MM.1S (cell line): ENCODE measurements around the gene PIP4K2A.

ENCODE experiments used
- DNase-seq: peaks from one replicate; pipeline ENCODE4 v3.0.0-alpha.2; 2015
- H2AFZ ChIP-seq: fragments of 300-600 bp; sonication (generic); 2 replicates; pipeline ENCODE4 v1.6.0; 2016; ENCODE audit warnings: antibody characterized with exemption, low read length
- H3F3A ChIP-seq: fragments of 300-600 bp; sonication (generic); 2 replicates; pipeline ENCODE4 v1.6.1; 2016; ENCODE audit warnings: mild to moderate bottlenecking, antibody characterized with exemption, low read length, moderate library complexity, mixed read lengths; ENCODE audit not compliant: insufficient read depth
- H3K27ac ChIP-seq: fragments of 300-600 bp; sonication (generic); 2 replicates; pipeline ENCODE4 v1.5.1; 2016; ENCODE audit warnings: mild to moderate bottlenecking, low read length
- H3K27me3 ChIP-seq: fragments of 300-600 bp; sonication (generic); replicated peaks from 2 replicates; pipeline ENCODE4 v1.6.0; 2016; ENCODE audit warnings: low read length; ENCODE audit not compliant: insufficient read depth
- H3K36me3 ChIP-seq: fragments of 300-600 bp; sonication (generic); replicated peaks from 2 replicates; pipeline ENCODE4 v1.6.1; 2016; ENCODE audit warnings: mild to moderate bottlenecking, low read length, mixed read lengths; ENCODE audit not compliant: insufficient read depth
- H3K4me1 ChIP-seq: fragments of 300-600 bp; sonication (generic); 2 replicates; pipeline ENCODE4 v1.6.1; 2016; ENCODE audit warnings: low read length, mixed read lengths
- H3K4me2 ChIP-seq: fragments of 300-600 bp; sonication (generic); 2 replicates; pipeline ENCODE4 v1.6.0; 2016; ENCODE audit warnings: low read depth, low read length
- H3K4me3 ChIP-seq: fragments of 300-600 bp; sonication (generic); 2 replicates; pipeline ENCODE4 v1.5.1; 2016; ENCODE audit warnings: low read length, mixed read lengths
- H3K79me2 ChIP-seq: fragments of 300-600 bp; sonication (generic); 2 replicates; pipeline ENCODE4 v1.6.1; 2016; ENCODE audit warnings: mixed run types, low read length, mixed read lengths
- H3K9ac ChIP-seq: fragments of 300-600 bp; sonication (generic); 2 replicates; pipeline ENCODE4 v1.6.1; 2016; ENCODE audit warnings: low read length, mixed read lengths
- H3K9me2 ChIP-seq: fragments of 300-600 bp; sonication (generic); replicated peaks from 2 replicates; pipeline ENCODE4 v1.6.1; 2016; ENCODE audit warnings: mild to moderate bottlenecking, low read length, mixed read lengths; ENCODE audit not compliant: insufficient read depth
- H3K9me3 ChIP-seq: fragments of 300-600 bp; sonication (generic); replicated peaks from 2 replicates; pipeline ENCODE4 v1.6.1; 2016; ENCODE audit warnings: mild to moderate bottlenecking, low read length, mixed read lengths; ENCODE audit not compliant: insufficient read depth
- H4K20me1 ChIP-seq: fragments of 300-600 bp; sonication (generic); 2 replicates; pipeline ENCODE4 v1.6.1; 2016; ENCODE audit warnings: mild to moderate bottlenecking, low read length, moderate library complexity, mixed read lengths; ENCODE audit not compliant: insufficient read depth
- EZH2 ChIP-seq: fragments of 300-600 bp; sonication (generic); optimal IDR thresholded peaks from 2 replicates; pipeline ENCODE3; 2017; ENCODE audit warnings: low read depth, mild to moderate bottlenecking, antibody characterized with exemption, low read length, mixed read lengths
- EZH2phosphoT487 ChIP-seq: fragments of 300-600 bp; sonication (generic); IDR thresholded peaks from 2 replicates; pipeline ENCODE4 v1.6.1; 2018; ENCODE audit warnings: antibody characterized with exemption, low read length
- TF ChIP-seq, protein P1 (sequence below): fragments of 300-600 bp; sonication (generic); IDR thresholded peaks from 2 replicates; pipeline ENCODE4 v1.5.1; 2016; ENCODE audit warnings: antibody characterized with exemption, low read length, mixed read lengths

PIP4K2A gene

GRCh38 chr10:22554461-22555182 is 159.8 kb downstream of the PIP4K2A start:
- no peaks in the 10 kb centered on the region for H3K27me3 ChIP-seq
- no peak for DNase-seq
- no peaks in the 10 kb centered on the region for H3F3A ChIP-seq
- no peaks in the 10 kb centered on the region for H3K9me3 ChIP-seq
- no peaks in the 10 kb centered on the region for H3K4me1 ChIP-seq
- no peak overlapping the region for H3K27ac ChIP-seq
- H4K20me1 ChIP-seq = no peaks in the 10 kb centered on the region
- H2AFZ ChIP-seq = no peak overlapping the region
- H3K4me3 ChIP-seq = no peak overlapping the region
- no peak overlapping the region for H3K4me2 ChIP-seq
- H3K79me2 ChIP-seq = no peaks in the 10 kb centered on the region
- no peaks in the 10 kb centered on the region; the same call in 1 of the 2 replicates for H3K36me3 ChIP-seq
- H3K9ac ChIP-seq = no peak overlapping the region
- no peaks in the 10 kb centered on the region for H3K9me2 ChIP-seq
- TF ChIP-seq, protein P1, sequence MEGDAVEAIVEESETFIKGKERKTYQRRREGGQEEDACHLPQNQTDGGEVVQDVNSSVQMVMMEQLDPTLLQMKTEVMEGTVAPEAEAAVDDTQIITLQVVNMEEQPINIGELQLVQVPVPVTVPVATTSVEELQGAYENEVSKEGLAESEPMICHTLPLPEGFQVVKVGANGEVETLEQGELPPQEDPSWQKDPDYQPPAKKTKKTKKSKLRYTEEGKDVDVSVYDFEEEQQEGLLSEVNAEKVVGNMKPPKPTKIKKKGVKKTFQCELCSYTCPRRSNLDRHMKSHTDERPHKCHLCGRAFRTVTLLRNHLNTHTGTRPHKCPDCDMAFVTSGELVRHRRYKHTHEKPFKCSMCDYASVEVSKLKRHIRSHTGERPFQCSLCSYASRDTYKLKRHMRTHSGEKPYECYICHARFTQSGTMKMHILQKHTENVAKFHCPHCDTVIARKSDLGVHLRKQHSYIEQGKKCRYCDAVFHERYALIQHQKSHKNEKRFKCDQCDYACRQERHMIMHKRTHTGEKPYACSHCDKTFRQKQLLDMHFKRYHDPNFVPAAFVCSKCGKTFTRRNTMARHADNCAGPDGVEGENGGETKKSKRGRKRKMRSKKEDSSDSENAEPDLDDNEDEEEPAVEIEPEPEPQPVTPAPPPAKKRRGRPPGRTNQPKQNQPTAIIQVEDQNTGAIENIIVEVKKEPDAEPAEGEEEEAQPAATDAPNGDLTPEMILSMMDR = no peak
- TF ChIP-seq EZH2phosphoT487 (no peak), EZH2 (no peak)

GRCh38 chr10:22553452-22553995 is 160.9 kb downstream of the PIP4K2A start:
- DNase-seq = no peak
- no peaks in the 10 kb centered on the region for H3K27me3 ChIP-seq
- H3K4me2 ChIP-seq = no peak overlapping the region
- H3K9me2 ChIP-seq = no peaks in the 10 kb centered on the region
- H4K20me1 ChIP-seq = no peaks in the 10 kb centered on the region
- no peak overlapping the region for H2AFZ ChIP-seq
- no peaks in the 10 kb centered on the region for H3K9me3 ChIP-seq
- no peak overlapping the region for H3K4me3 ChIP-seq
- no peaks in the 10 kb centered on the region for H3K4me1 ChIP-seq
- TF ChIP-seq, protein P1 = no peak
- H3K27ac ChIP-seq = no peak overlapping the region
- no peak overlapping the region for H3K9ac ChIP-seq
- no peaks in the 10 kb centered on the region; the same call in 1 of the 2 replicates for H3K36me3 ChIP-seq
- no peaks in the 10 kb centered on the region for H3K79me2 ChIP-seq
- H3F3A ChIP-seq = no peaks in the 10 kb centered on the region

GRCh38 chr10:22552888-22553378 is 161.4 kb downstream of the PIP4K2A start:
- DNase-seq = no peak
- H3K4me1 ChIP-seq = no peaks in the 10 kb centered on the region
- no peak overlapping the region for H3K27ac ChIP-seq
- no peak overlapping the region for H2AFZ ChIP-seq
- no peaks in the 10 kb centered on the region for H3K9me2 ChIP-seq
- H4K20me1 ChIP-seq = no peaks in the 10 kb centered on the region
- no peaks in the 10 kb centered on the region for H3F3A ChIP-seq
- H3K4me3 ChIP-seq = no peak overlapping the region
- H3K4me2 ChIP-seq = no peak overlapping the region
- TF ChIP-seq EZH2phosphoT487 (no peak), EZH2 (no peak)
- TF ChIP-seq, protein P1 = no peak
- no peaks in the 10 kb centered on the region; the same call in 1 of the 2 replicates for H3K36me3 ChIP-seq
- H3K79me2 ChIP-seq = no peaks in the 10 kb centered on the region
- no peaks in the 10 kb centered on the region for H3K27me3 ChIP-seq
- H3K9me3 ChIP-seq = no peaks in the 10 kb centered on the region
- no peak overlapping the region for H3K9ac ChIP-seq
